ENCODE measurements around the gene MYOM1. TPM values are rescaled to one million over a fixed set of nuclear protein-coding genes. Genes with fewer than 3 reads are reported as not detected.
"Not testable (repeated sequence)": the region's sequence is repeated elsewhere in the genome, so short reads cannot be mapped to it uniquely, and the experiment has no call there.

MYOM1 gene
- total RNA-seq, 1 donor: 0.94 TPM

- Histone ChIP-seq H3K4me3 (ENCODE audit: low read length) (no peak overlapping the region), H3K9me3 (ENCODE audit: low read depth, low read length) (no peaks in the 10 kb centered on the region), H3K27me3 (ENCODE audit: insufficient read depth, low read length) (no peaks in the 10 kb centered on the region), H3K4me1 (ENCODE audit: insufficient read depth, low read length) (peaks cover 52% of the 10 kb centered on the region)
These were observed 164.0 kb downstream of the MYOM1 start for GRCh38 chr18:3055816-3056215.

- Histone ChIP-seq H3K27me3 (ENCODE audit: insufficient read depth, low read length) (no peaks in the 10 kb centered on the region), H3K4me3 (ENCODE audit: low read length) (no peak overlapping the region), H3K9me3 (ENCODE audit: low read depth, low read length) (no peaks in the 10 kb centered on the region), H3K4me1 (ENCODE audit: insufficient read depth, low read length) (peaks cover 47% of the 10 kb centered on the region)
These were observed 164.5 kb downstream of the MYOM1 start for GRCh38 chr18:3055186-3055728.

- no peaks in the 10 kb centered on the region for H3K9me3 ChIP-seq (ENCODE audit: low read depth, low read length)
- H3K4me3 ChIP-seq (ENCODE audit: low read length): no peak overlapping the region
- no peaks in the 10 kb centered on the region for H3K27me3 ChIP-seq (ENCODE audit: insufficient read depth, low read length)
- H3K4me1 ChIP-seq (ENCODE audit: insufficient read depth, low read length): peaks cover 43% of the 10 kb centered on the region
These were observed 165.0 kb downstream of the MYOM1 start for GRCh38 chr18:3054780-3055179.

GRCh38 chr18:3054214-3054613, 165.6 kb downstream of the MYOM1 start:
- Histone ChIP-seq H3K4me1 (ENCODE audit: insufficient read depth, low read length) (peaks cover 41% of the 10 kb centered on the region), H3K27me3 (ENCODE audit: insufficient read depth, low read length) (no peaks in the 10 kb centered on the region), H3K9me3 (ENCODE audit: low read depth, low read length) (no peaks in the 10 kb centered on the region), H3K4me3 (ENCODE audit: low read length) (no peak overlapping the region)

- Histone ChIP-seq H3K4me1 (ENCODE audit: insufficient read depth, low read length) (peaks cover 29% of the 10 kb centered on the region), H3K27me3 (ENCODE audit: insufficient read depth, low read length) (no peaks in the 10 kb centered on the region), H3K4me3 (ENCODE audit: low read length) (no peak overlapping the region), H3K9me3 (ENCODE audit: low read depth, low read length) (no peaks in the 10 kb centered on the region)
These were observed 166.7 kb downstream of the MYOM1 start for GRCh38 chr18:3053081-3053480.

GRCh38 chr18:3052411-3052758, 167.4 kb downstream of the MYOM1 start:
- Histone ChIP-seq H3K4me3 (ENCODE audit: low read length) (no peak overlapping the region), H3K9me3 (ENCODE audit: low read depth, low read length) (no peaks in the 10 kb centered on the region), H3K27me3 (ENCODE audit: insufficient read depth, low read length) (no peaks in the 10 kb centered on the region), H3K4me1 (ENCODE audit: insufficient read depth, low read length) (peaks cover 22% of the 10 kb centered on the region)

GRCh38 chr18:3051718-3052410, 167.9 kb downstream of the MYOM1 start:
- no peaks in the 10 kb centered on the region for H3K9me3 ChIP-seq (ENCODE audit: low read depth, low read length)
- no peaks in the 10 kb centered on the region for H3K27me3 ChIP-seq (ENCODE audit: insufficient read depth, low read length)
- H3K4me1 ChIP-seq (ENCODE audit: insufficient read depth, low read length): peaks cover 20% of the 10 kb centered on the region
- no peak overlapping the region for H3K4me3 ChIP-seq (ENCODE audit: low read length)

- not testable (repeated sequence) for H3K9me3 ChIP-seq (ENCODE audit: low read depth, low read length); H3K4me3 ChIP-seq (ENCODE audit: low read length); H3K27me3 ChIP-seq (ENCODE audit: insufficient read depth, low read length)
- H3K4me1 ChIP-seq (ENCODE audit: insufficient read depth, low read length): peaks cover 27% of the 10 kb centered on the region
These were observed 169.8 kb downstream of the MYOM1 start for GRCh38 chr18:3049897-3050454.

- no peak overlapping the region for H3K4me3 ChIP-seq (ENCODE audit: low read length)
- no peaks in the 10 kb centered on the region for H3K9me3 ChIP-seq (ENCODE audit: low read depth, low read length)
- H3K4me1 ChIP-seq (ENCODE audit: insufficient read depth, low read length): peaks cover 33% of the 10 kb centered on the region
- H3K27me3 ChIP-seq (ENCODE audit: insufficient read depth, low read length): no peaks in the 10 kb centered on the region
These were observed 170.9 kb downstream of the MYOM1 start for GRCh38 chr18:3048820-3049349.

GRCh38 chr18:3048121-3048520, 171.6 kb downstream of the MYOM1 start:
- Histone ChIP-seq H3K27me3 (ENCODE audit: insufficient read depth, low read length) (no peaks in the 10 kb centered on the region), H3K4me1 (ENCODE audit: insufficient read depth, low read length) (peaks cover 33% of the 10 kb centered on the region), H3K4me3 (ENCODE audit: low read length) (no peak overlapping the region), H3K9me3 (ENCODE audit: low read depth, low read length) (no peaks in the 10 kb centered on the region)

GRCh38 chr18:3046216-3046808, 173.5 kb downstream of the MYOM1 start:
- H3K9me3 ChIP-seq (ENCODE audit: low read depth, low read length): no peaks in the 10 kb centered on the region
- no peak overlapping the region for H3K4me3 ChIP-seq (ENCODE audit: low read length)
- H3K4me1 ChIP-seq (ENCODE audit: insufficient read depth, low read length): peaks cover 17% of the 10 kb centered on the region
- no peaks in the 10 kb centered on the region for H3K27me3 ChIP-seq (ENCODE audit: insufficient read depth, low read length)

GRCh38 chr18:3044931-3045698, 174.7 kb downstream of the MYOM1 start:
- H3K4me3 ChIP-seq (ENCODE audit: low read length): no peak overlapping the region
- peaks cover 12% of the 10 kb centered on the region for H3K4me1 ChIP-seq (ENCODE audit: insufficient read depth, low read length)
- H3K9me3 ChIP-seq (ENCODE audit: low read depth, low read length): no peaks in the 10 kb centered on the region
- no peaks in the 10 kb centered on the region for H3K27me3 ChIP-seq (ENCODE audit: insufficient read depth, low read length)

GRCh38 chr18:3042379-3042778, 177.4 kb downstream of the MYOM1 start:
- Histone ChIP-seq H3K27me3 (ENCODE audit: insufficient read depth, low read length) (no peaks in the 10 kb centered on the region), H3K4me1 (ENCODE audit: insufficient read depth, low read length) (peaks cover 20% of the 10 kb centered on the region), H3K4me3 (ENCODE audit: low read length) (no peak overlapping the region), H3K9me3 (ENCODE audit: low read depth, low read length) (no peaks in the 10 kb centered on the region)

- Histone ChIP-seq H3K4me1 (ENCODE audit: insufficient read depth, low read length) (peaks cover 24% of the 10 kb centered on the region), H3K4me3 (ENCODE audit: low read length) (no peak overlapping the region), H3K9me3 (ENCODE audit: low read depth, low read length) (no peaks in the 10 kb centered on the region), H3K27me3 (ENCODE audit: insufficient read depth, low read length) (no peaks in the 10 kb centered on the region)
These were observed 177.9 kb downstream of the MYOM1 start for GRCh38 chr18:3041843-3042242.

GRCh38 chr18:3040881-3041280, 178.9 kb downstream of the MYOM1 start:
- Histone ChIP-seq H3K9me3 (ENCODE audit: low read depth, low read length) (no peaks in the 10 kb centered on the region), H3K4me3 (ENCODE audit: low read length) (no peak overlapping the region), H3K27me3 (ENCODE audit: insufficient read depth, low read length) (no peaks in the 10 kb centered on the region), H3K4me1 (ENCODE audit: insufficient read depth, low read length) (peaks cover 27% of the 10 kb centered on the region)

Data from mononuclear cell (primary cell).